H1 (cell line): Measurements from ENCODE around the gene NOTCH2. TPM values are rescaled to one million over a fixed set of nuclear protein-coding genes. Genes with fewer than 3 reads are reported as not detected.

Experiments used
- ATF3 ChIP-seq: IDR thresholded peaks from 2 replicates; pipeline ENCODE4 v1.6.1; 2011; ENCODE audit warnings: low read depth, mild to moderate bottlenecking, low read length; ENCODE audit not compliant: insufficient read depth
- BCL11A ChIP-seq, 2 experiments: IDR thresholded peaks; one replicate each; pipeline ENCODE4 v1.6.1; 2011; ENCODE audit warnings: low read depth in 2 of 2, low read length in 2 of 2, mild to moderate bottlenecking in 2 of 2
- CTBP2 ChIP-seq: IDR thresholded peaks from 2 replicates; pipeline ENCODE4 v1.7.0; 2011; ENCODE audit warnings: borderline replicate concordance, mild to moderate bottlenecking, moderate library complexity, mixed read lengths, low read length; ENCODE audit not compliant: insufficient read depth, insufficient read length
- E2F6 ChIP-seq: IDR thresholded peaks from 2 replicates; pipeline ENCODE4 v1.6.1; 2012; ENCODE audit warnings: inconsistent platforms
- NANOG ChIP-seq: IDR thresholded peaks from 2 replicates; pipeline ENCODE4 v1.6.1; 2011; ENCODE audit warnings: low read length, low read depth, mild to moderate bottlenecking, inconsistent platforms; ENCODE audit not compliant: insufficient read depth, poor library complexity, severe bottlenecking
- NRF1 ChIP-seq: IDR thresholded peaks from 2 replicates; pipeline ENCODE4 v1.6.1; 2011; ENCODE audit warnings: mild to moderate bottlenecking, low read depth, low read length, improper control_type of control experiment
- RXRA ChIP-seq: IDR thresholded peaks from 2 replicates; pipeline ENCODE4 v1.6.1; 2011; ENCODE audit warnings: low read depth, mild to moderate bottlenecking, low read length, moderate library complexity; ENCODE audit not compliant: insufficient read depth
- SP4 ChIP-seq: IDR thresholded peaks from 2 replicates; pipeline ENCODE4 v1.6.1; 2012; ENCODE audit warnings: low read length, inconsistent platforms
- SRF ChIP-seq: IDR thresholded peaks from 2 replicates; pipeline ENCODE4 v1.6.1; 2011; ENCODE audit warnings: mild to moderate bottlenecking, low read depth, low read length, moderate library complexity
- polyA plus RNA-seq, 7 experiments: library from polyadenylated mRNA; depleted of rRNA in 3 of 7; stranded (reverse) in 5 of 7; unstranded in 2 of 7; fragments of >200 nt in 5 of 7; fragments of 200-250 nt in 2 of 7; gene quantifications; 1 replicate in 5 of 7; 2 replicates in 1 of 7; 4 replicates in 1 of 7; pipeline versions ENCODE4 v1.2.1 to v1.2.3, GENCODE V29; 2011 to 2013; ENCODE audit warnings: missing spikeins in 2 of 7, mixed read lengths in 2 of 7
- total RNA-seq: library from RNA; stranded (reverse); fragmentation: NEBNext Ultra II Directional; extraction: Animal tissue kit (Norgen Biotek cat#: 25700); gene quantifications from 2 replicates; pipeline ENCODE4 v1.2.1, GENCODE V29; 2021

Gene NOTCH2
- total and polyA plus RNA-seq, 2 of the 8 experiments (the other 6 are each of a cell fraction or from before 2014, with no cell fraction given): 17.7 to 63.0 TPM

DNA sequence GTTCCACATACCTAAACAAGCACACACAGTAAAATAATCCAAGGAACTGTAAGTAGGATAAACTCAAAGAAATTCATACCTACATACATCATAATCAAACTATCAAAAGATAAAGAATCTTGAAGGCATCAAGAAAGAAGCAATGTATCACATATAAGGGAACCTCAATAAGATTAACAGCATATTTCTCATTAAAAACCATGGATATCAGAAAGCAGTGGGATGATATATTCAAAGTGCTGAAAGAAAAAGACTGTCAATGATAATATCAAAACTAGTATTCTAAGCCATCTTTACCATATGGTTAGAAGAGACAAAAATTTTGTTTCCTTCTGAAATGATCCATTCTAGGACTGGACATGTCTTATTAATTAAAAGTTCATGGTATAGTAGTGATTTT lies 136.1 kb downstream of the NOTCH2 start (continued):
- TF ChIP-seq E2F6 (no peak), SRF (no peak), NRF1 (no peak), ATF3 (no peak), BCL11A (IDR thresholded peaks at IDR 0.05; ENCODE audit: low read depth in 2 of 2, low read length in 2 of 2) (no peak), RXRA (no peak), CTBP2 (no peak), NANOG (no peak), SP4 (no peak)
